ENCODE data around the gene NGFR. TPM values are rescaled to one million over a fixed set of nuclear protein-coding genes. Genes with fewer than 3 reads are reported as not detected.

Gene NGFR
- total and polyA plus RNA-seq, 2 donors (not counting 1 experiment from before 2014, with no cell fraction given) = 0.14 to 0.17 TPM

- Histone ChIP-seq H3K9ac (ENCODE audit: insufficient read depth, low read length) (no peak overlapping the region), H3K79me2 (ENCODE audit: control insufficient read depth, insufficient read depth, low read length) (no peaks in the 10 kb centered on the region), H4K20me1 (ENCODE audit: control insufficient read depth, extremely low read depth, insufficient read depth, low read length) (no peaks in the 10 kb centered on the region), H3K27ac (ENCODE audit: insufficient read depth, low read length) (no peak overlapping the region), H3K9me3 (ENCODE audit: control insufficient read depth, insufficient read depth, low read depth, low read length) (no peaks in the 10 kb centered on the region), H2AFZ (ENCODE audit: low read length) (no peak overlapping the region), H3K4me2 (ENCODE audit: extremely low read depth, insufficient read depth, low read length) (no peak overlapping the region), H3K4me3 (replicated peaks in 1 of 4; ENCODE audit: control extremely low read depth in 1 of 4, insufficient read depth in 1 of 4, low read depth in 3 of 4, low read length in 4 of 4) (no peak overlapping the region), H3K4me1 (ENCODE audit: control insufficient read depth, extremely low read depth, insufficient read depth, low read length) (peaks cover 12% of the 10 kb centered on the region), H3K36me3 (ENCODE audit: control insufficient read depth, insufficient read depth, low read length) (no peaks in the 10 kb centered on the region), H3K27me3 (ENCODE audit: control insufficient read depth, insufficient read depth, low read length) (peaks cover 20% of the 10 kb centered on the region)
- DNase-seq (ENCODE audit: low read depth in 2 of 2) = no peak
- no peak for TF ChIP-seq EZH2 (IDR thresholded peaks at IDR 0.05; ENCODE audit: low read length, missing control alignments)
- TF ChIP-seq CTCF (conservative IDR thresholded peaks at IDR 0.05 in 1 of 2, IDR thresholded peaks at IDR 0.05 in 1 of 2; ENCODE audit: low read depth in 1 of 2, low read length in 2 of 2) = no peak
These were observed 24.7 kb downstream of the NGFR start for GRCh38 chr17:49519781-49520180.

- H3K4me2 ChIP-seq (ENCODE audit: extremely low read depth, insufficient read depth, low read length) = no peak overlapping the region
- H4K20me1 ChIP-seq (ENCODE audit: control insufficient read depth, extremely low read depth, insufficient read depth, low read length) = no peaks in the 10 kb centered on the region
- TF ChIP-seq EZH2 (IDR thresholded peaks at IDR 0.05; ENCODE audit: low read length, missing control alignments) (no peak), CTCF (conservative IDR thresholded peaks at IDR 0.05 in 1 of 2, IDR thresholded peaks at IDR 0.05 in 1 of 2; ENCODE audit: low read depth in 1 of 2, low read length in 2 of 2) (no peak)
- no peaks in the 10 kb centered on the region for H3K79me2 ChIP-seq (ENCODE audit: control insufficient read depth, insufficient read depth, low read length)
- H3K27ac ChIP-seq (ENCODE audit: insufficient read depth, low read length) = no peak overlapping the region
- no peak for DNase-seq (ENCODE audit: low read depth in 2 of 2)
- peaks cover 20% of the 10 kb centered on the region for H3K27me3 ChIP-seq (ENCODE audit: control insufficient read depth, insufficient read depth, low read length)
- H3K4me3 ChIP-seq (replicated peaks in 1 of 4; ENCODE audit: control extremely low read depth in 1 of 4, insufficient read depth in 1 of 4, low read depth in 3 of 4, low read length in 4 of 4) = no peak overlapping the region
- H2AFZ ChIP-seq (ENCODE audit: low read length) = no peak overlapping the region
- H3K9ac ChIP-seq (ENCODE audit: insufficient read depth, low read length) = no peak overlapping the region
- H3K4me1 ChIP-seq (ENCODE audit: control insufficient read depth, extremely low read depth, insufficient read depth, low read length) = peaks cover 8% of the 10 kb centered on the region
- no peaks in the 10 kb centered on the region for H3K9me3 ChIP-seq (ENCODE audit: control insufficient read depth, insufficient read depth, low read depth, low read length)
- no peaks in the 10 kb centered on the region for H3K36me3 ChIP-seq (ENCODE audit: control insufficient read depth, insufficient read depth, low read length)
These were observed 25.4 kb downstream of the NGFR start for GRCh38 chr17:49520386-49521087.

- TF ChIP-seq CTCF (conservative IDR thresholded peaks at IDR 0.05 in 1 of 2, IDR thresholded peaks at IDR 0.05 in 1 of 2; ENCODE audit: low read depth in 1 of 2, low read length in 2 of 2) (no peak), EZH2 (IDR thresholded peaks at IDR 0.05; ENCODE audit: low read length, missing control alignments) (no peak)
- H3K27me3 ChIP-seq (ENCODE audit: control insufficient read depth, insufficient read depth, low read length) = peaks cover 20% of the 10 kb centered on the region
- no peak for DNase-seq (ENCODE audit: low read depth in 2 of 2)
These were observed 26.0 kb downstream of the NGFR start for GRCh38 chr17:49521088-49521450.

More at GRCh38 chr17:49521088-49521450, 26.0 kb downstream of the NGFR start:
- Histone ChIP-seq H3K36me3 (ENCODE audit: control insufficient read depth, insufficient read depth, low read length) (no peaks in the 10 kb centered on the region), H2AFZ (ENCODE audit: low read length) (no peak overlapping the region), H3K4me3 (replicated peaks in 1 of 4; ENCODE audit: control extremely low read depth in 1 of 4, insufficient read depth in 1 of 4, low read depth in 3 of 4, low read length in 4 of 4) (no peak overlapping the region), H3K9ac (ENCODE audit: insufficient read depth, low read length) (no peak overlapping the region), H3K79me2 (ENCODE audit: control insufficient read depth, insufficient read depth, low read length) (no peaks in the 10 kb centered on the region), H3K27ac (ENCODE audit: insufficient read depth, low read length) (no peak overlapping the region), H3K9me3 (ENCODE audit: control insufficient read depth, insufficient read depth, low read depth, low read length) (no peaks in the 10 kb centered on the region), H3K4me1 (ENCODE audit: control insufficient read depth, extremely low read depth, insufficient read depth, low read length) (peaks cover 2% of the 10 kb centered on the region), H4K20me1 (ENCODE audit: control insufficient read depth, extremely low read depth, insufficient read depth, low read length) (no peaks in the 10 kb centered on the region), H3K4me2 (ENCODE audit: extremely low read depth, insufficient read depth, low read length) (no peak overlapping the region)
